Suprapubic skin (tissue), 4 donors: ENCODE measurements around the gene NFYC.

Source experiments
- EP300 ChIP-seq: sonication (generic); formaldehyde crosslinking; IDR thresholded peaks from one replicate; pipeline ENCODE4 v1.6.1; 2017; ENCODE audit warnings: antibody characterized with exemption
- POLR2A ChIP-seq, 2 donors: fragments of 450-650 bp; IDR thresholded peaks; one replicate each; pipeline ENCODE4 v1.6.1; 2017; ENCODE audit warnings: antibody characterized with exemption in 2 of 2, mild to moderate bottlenecking in 2 of 2, moderate library complexity in 2 of 2
- POLR2AphosphoS5 ChIP-seq, 3 donors: sonication (generic); formaldehyde crosslinking; IDR thresholded peaks; one replicate each; pipeline ENCODE4 v1.6.1; 2017; ENCODE audit warnings: antibody characterized with exemption in 3 of 3
- TF ChIP-seq, protein P1 (sequence below), 2 donors: fragments of 200-600 bp in 1 of 2; fragments of 450-650 bp in 1 of 2; sonication (generic) in 1 of 2; IDR thresholded peaks; one replicate each; pipeline ENCODE4 v1.5.1; 2016 to 2019; ENCODE audit warnings: antibody characterized with exemption in 2 of 2, mild to moderate bottlenecking in 1 of 2, moderate library complexity in 1 of 2

DNA sequence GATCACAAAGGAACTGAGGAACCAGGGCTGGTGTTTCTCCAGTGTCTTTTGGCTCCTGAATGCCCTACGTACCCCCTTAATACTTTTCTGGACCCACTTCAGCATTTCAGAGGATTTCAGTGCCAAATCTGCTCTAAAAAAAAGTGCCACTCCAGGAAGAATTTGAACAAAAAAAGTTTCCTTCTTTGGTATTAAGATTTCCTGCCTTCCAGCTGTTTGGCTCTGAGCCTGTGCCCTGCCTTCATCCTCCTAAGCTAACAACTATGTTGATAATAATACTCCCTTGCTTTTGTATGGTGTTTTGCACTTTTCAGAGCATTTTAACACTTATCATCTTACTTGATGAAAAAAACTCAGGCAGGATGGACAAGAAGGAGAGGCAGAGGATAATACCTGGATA is 15.0 kb upstream of the NFYC start:
- TF ChIP-seq, protein P1, sequence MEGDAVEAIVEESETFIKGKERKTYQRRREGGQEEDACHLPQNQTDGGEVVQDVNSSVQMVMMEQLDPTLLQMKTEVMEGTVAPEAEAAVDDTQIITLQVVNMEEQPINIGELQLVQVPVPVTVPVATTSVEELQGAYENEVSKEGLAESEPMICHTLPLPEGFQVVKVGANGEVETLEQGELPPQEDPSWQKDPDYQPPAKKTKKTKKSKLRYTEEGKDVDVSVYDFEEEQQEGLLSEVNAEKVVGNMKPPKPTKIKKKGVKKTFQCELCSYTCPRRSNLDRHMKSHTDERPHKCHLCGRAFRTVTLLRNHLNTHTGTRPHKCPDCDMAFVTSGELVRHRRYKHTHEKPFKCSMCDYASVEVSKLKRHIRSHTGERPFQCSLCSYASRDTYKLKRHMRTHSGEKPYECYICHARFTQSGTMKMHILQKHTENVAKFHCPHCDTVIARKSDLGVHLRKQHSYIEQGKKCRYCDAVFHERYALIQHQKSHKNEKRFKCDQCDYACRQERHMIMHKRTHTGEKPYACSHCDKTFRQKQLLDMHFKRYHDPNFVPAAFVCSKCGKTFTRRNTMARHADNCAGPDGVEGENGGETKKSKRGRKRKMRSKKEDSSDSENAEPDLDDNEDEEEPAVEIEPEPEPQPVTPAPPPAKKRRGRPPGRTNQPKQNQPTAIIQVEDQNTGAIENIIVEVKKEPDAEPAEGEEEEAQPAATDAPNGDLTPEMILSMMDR (IDR thresholded peaks at IDR 0.05) = no peak
- TF ChIP-seq POLR2A (IDR thresholded peaks at IDR 0.05) (no peak), EP300 (no peak), POLR2AphosphoS5 (IDR thresholded peaks at IDR 0.05) (no peak)
